Esophagus squamous epithelium (tissue), 5 donors: ENCODE measurements around the gene RHCE. TPM values are rescaled to one million over a fixed set of nuclear protein-coding genes. Genes with fewer than 3 reads are reported as not detected.
"Not testable (repeated sequence)": the region's sequence is repeated elsewhere in the genome, so short reads cannot be mapped to it uniquely, and the experiment has no call there.

Source experiments
- DNase-seq: peaks from one replicate; lab custom pipeline; 2025; lab: John Stamatoyannopoulos, UW
- H3K27ac ChIP-seq, 4 donors: fragments of 200-600 bp; sonication (generic); one replicate each; pipeline ENCODE4 v1.5.1; 2016 to 2019; ENCODE audit warnings: mild to moderate bottlenecking in 1 of 4
- H3K27me3 ChIP-seq, 4 donors: fragments of 200-600 bp; sonication (generic); 1 replicate in 3 of 4; 2 replicates in 1 of 4; pipeline versions ENCODE4 v1.5.1 to v1.6.0; 2017 to 2021; ENCODE audit warnings: antibody characterized with exemption in 1 of 4
- H3K36me3 ChIP-seq, 3 donors: fragments of 200-600 bp; sonication (generic); one replicate each; pipeline ENCODE4 v1.5.1; 2016 to 2019
- H3K4me1 ChIP-seq, 3 donors: fragments of 200-600 bp; sonication (generic); one replicate each; pipeline ENCODE4 v1.5.1; 2017 to 2019
- H3K4me3 ChIP-seq, 4 donors: fragments of 200-600 bp; sonication (generic); 1 replicate in 3 of 4; 2 replicates in 1 of 4; pipeline ENCODE4 v1.5.1; 2016 to 2019; ENCODE audit warnings: mild to moderate bottlenecking in 2 of 4, moderate library complexity in 1 of 4
- H3K9me3 ChIP-seq, 3 donors: fragments of 200-600 bp; sonication (generic); one replicate each; pipeline ENCODE4 v1.5.1; 2016 to 2019
- CTCF ChIP-seq, 6 experiments: fragments of 450-650 bp in 4 of 6; fragments of 200-600 bp in 2 of 6; sonication (generic) in 2 of 6; IDR thresholded peaks; one replicate each; pipeline ENCODE4 v1.5.1; 2016 to 2019; ENCODE audit warnings: antibody characterized with exemption in 6 of 6, mild to moderate bottlenecking in 4 of 6, moderate library complexity in 4 of 6
- POLR2A ChIP-seq, 4 donors: fragments of 450-650 bp; IDR thresholded peaks; one replicate each; pipeline ENCODE4 v1.6.1; 2017; ENCODE audit warnings: antibody characterized with exemption in 4 of 4, mild to moderate bottlenecking in 4 of 4, moderate library complexity in 3 of 4
- WGBS, 2 donors: methylation state at CpG; one replicate each; pipeline ENCODE4 v1.1.5; 2018; 5-methylcytosine and 5-hydroxymethylcytosine counted together
- intact Hi-C: fragments of 100-400 bp; cut with DNase I; formaldehyde crosslinking; loops from one replicate; pipeline ENCODE4 v1.15.0; 2022
- total RNA-seq, 4 donors: library from RNA; depleted of rRNA; stranded (reverse); fragments of >200 nt; gene quantifications; one replicate each; pipeline ENCODE4 v1.1.0, GENCODE V29; 2016
- donor health status: DM: yes; HTN: yes; CAD: no.

The RHCE gene
- total RNA-seq, 4 donors from 2014 or later, result 0.27 to 0.38 TPM; not detected in 2

GRCh38 chr1:25342846-25343245, 77.8 kb downstream of the RHCE start:
- WGBS, 2 donors, result 85 to 96% methylated on average over 1 of the region's 1 CpG
- DNase-seq, result no peak
- H3K9me3 ChIP-seq, result no peaks in the 10 kb centered on the region
- peaks cover 4 to 52% (median 16%) of the 10 kb centered on the region in 3 donors for H3K36me3 ChIP-seq
- H3K27me3 ChIP-seq, result no peaks in the 10 kb centered on the region
- H3K4me1 ChIP-seq, result peaks cover 7 to 43% (median 21%) of the 10 kb centered on the region in 3 donors
- no peak overlapping the region for H3K4me3 ChIP-seq
- TF ChIP-seq POLR2A (IDR thresholded peaks at IDR 0.05) (no peak), CTCF (IDR thresholded peaks at IDR 0.05) (no peak)
- H3K27ac ChIP-seq, result no peak overlapping the region
- intact Hi-C loops, result no loop called here

GRCh38 chr1:25341746-25342145, 78.9 kb downstream of the RHCE start:
- H3K4me3 ChIP-seq, result no peak overlapping the region
- WGBS, 2 donors, result 79 to 90% methylated on average over 6 of the region's 6 CpGs
- peaks cover 4 to 41% (median 12%) of the 10 kb centered on the region in 3 donors for H3K36me3 ChIP-seq
- peaks cover 7 to 45% (median 21%) of the 10 kb centered on the region in 3 donors for H3K4me1 ChIP-seq
- no peak for DNase-seq
- H3K27ac ChIP-seq, result no peak overlapping the region
- no peaks in the 10 kb centered on the region for H3K27me3 ChIP-seq
- intact Hi-C loops, result no loop called here
- no peak for TF ChIP-seq CTCF (IDR thresholded peaks at IDR 0.05)
- no peak for TF ChIP-seq POLR2A (IDR thresholded peaks at IDR 0.05)
- H3K9me3 ChIP-seq, result no peaks in the 10 kb centered on the region

GRCh38 chr1:25338986-25339385, 81.6 kb downstream of the RHCE start:
- DNase-seq, result no peak
- Histone ChIP-seq H3K4me3 (peak overlapping the region; percentile 71 to 98 (median 86)), H3K36me3 (peaks cover 1 to 13% (median 8%) of the 10 kb centered on the region in 3 donors), H3K27me3 (no peaks in the 10 kb centered on the region), H3K27ac (peak overlapping the region; percentile 92 to 99 (median 98)), H3K4me1 (peaks cover 7 to 54% (median 21%) of the 10 kb centered on the region in 3 donors), H3K9me3 (no peaks in the 10 kb centered on the region)
- intact Hi-C loops, result no loop called here
- WGBS, 2 donors, result 0% methylated on average over 6 of the region's 6 CpGs
- no peak for TF ChIP-seq CTCF (IDR thresholded peaks at IDR 0.05)
- no peak for TF ChIP-seq POLR2A (IDR thresholded peaks at IDR 0.05)

GRCh38 chr1:25338188-25338981, 82.2 kb downstream of the RHCE start, which contains the start of gene TMEM50A:
TMEM50A (plus strand) TSS chr1:25338334; CDS start chr1:25340487, 2,153 bp downstream.
- H3K4me3 ChIP-seq, result peak within 1 kb of the TSS; percentile 71 to 98 (median 86)
- peak within 1 kb of the TSS; percentile 92 to 99 (median 98) for H3K27ac ChIP-seq
- peaks cover 7 to 48% (median 21%) of the 10 kb centered on the region in 3 donors for H3K4me1 ChIP-seq
- peaks cover 0 to 9% (median 4%) of the 10 kb centered on the region in 3 donors for H3K36me3 ChIP-seq
- WGBS, 2 donors, result 0% methylated on average over 2 to 16 of the region's 75 CpGs
- DNase-seq, result peak; percentile 38
- no peaks in the 10 kb centered on the region for H3K27me3 ChIP-seq
- H3K9me3 ChIP-seq, result no peaks in the 10 kb centered on the region
- TF ChIP-seq POLR2A (IDR thresholded peaks at IDR 0.05) (peak in 3 of 4 donors; percentile 74 to 94 (median 80)), CTCF (IDR thresholded peaks at IDR 0.05) (no peak)
- intact Hi-C loops, result no loop called here

- 4% methylated on average over 9 of the region's 39 CpGs; no CpG with 5 or more reads in 1 of the 2 donors for WGBS, 2 donors
- H3K36me3 ChIP-seq, H3K27me3 ChIP-seq, DNase-seq, H3K9me3 ChIP-seq, intact Hi-C loops: not testable (repeated sequence)
- H3K27ac ChIP-seq, result peak overlapping the region; percentile 92 to 99 (median 98)
- peak overlapping the region; percentile 71 to 98 (median 86) for H3K4me3 ChIP-seq
- peaks cover 7 to 46% (median 21%) of the 10 kb centered on the region in 3 donors for H3K4me1 ChIP-seq
Measured at GRCh38 chr1:25337483-25338187, 83.0 kb downstream of the RHCE start.

GRCh38 chr1:25336922-25337354, 83.7 kb downstream of the RHCE start:
- WGBS, 2 donors, result 0% methylated on average over 6 to 10 of the region's 29 CpGs
- H3K36me3 ChIP-seq, intact Hi-C loops, H3K27me3 ChIP-seq, DNase-seq, H3K9me3 ChIP-seq: not testable (repeated sequence)
- H3K27ac ChIP-seq, result peak overlapping the region in 2 of 4 donors; percentile 8 to 52
- H3K4me1 ChIP-seq, result peaks cover 7 to 43% (median 21%) of the 10 kb centered on the region in 3 donors
- peak overlapping the region; percentile 67 to 98 (median 86) for H3K4me3 ChIP-seq
